DLD1 (cell line): ENCODE measurements around the gene CCDC183.
"Not testable (repeated sequence)": the region's sequence is repeated elsewhere in the genome, so short reads cannot be mapped to it uniquely, and the experiment has no call there.

Experiments
- in situ Hi-C: cut with HindIII; loops from 2 replicates; pipeline ENCODE4 v1.10.0; 2017; ENCODE audit warnings: low sequenced_read_pairs

The CCDC183 gene

DNA sequence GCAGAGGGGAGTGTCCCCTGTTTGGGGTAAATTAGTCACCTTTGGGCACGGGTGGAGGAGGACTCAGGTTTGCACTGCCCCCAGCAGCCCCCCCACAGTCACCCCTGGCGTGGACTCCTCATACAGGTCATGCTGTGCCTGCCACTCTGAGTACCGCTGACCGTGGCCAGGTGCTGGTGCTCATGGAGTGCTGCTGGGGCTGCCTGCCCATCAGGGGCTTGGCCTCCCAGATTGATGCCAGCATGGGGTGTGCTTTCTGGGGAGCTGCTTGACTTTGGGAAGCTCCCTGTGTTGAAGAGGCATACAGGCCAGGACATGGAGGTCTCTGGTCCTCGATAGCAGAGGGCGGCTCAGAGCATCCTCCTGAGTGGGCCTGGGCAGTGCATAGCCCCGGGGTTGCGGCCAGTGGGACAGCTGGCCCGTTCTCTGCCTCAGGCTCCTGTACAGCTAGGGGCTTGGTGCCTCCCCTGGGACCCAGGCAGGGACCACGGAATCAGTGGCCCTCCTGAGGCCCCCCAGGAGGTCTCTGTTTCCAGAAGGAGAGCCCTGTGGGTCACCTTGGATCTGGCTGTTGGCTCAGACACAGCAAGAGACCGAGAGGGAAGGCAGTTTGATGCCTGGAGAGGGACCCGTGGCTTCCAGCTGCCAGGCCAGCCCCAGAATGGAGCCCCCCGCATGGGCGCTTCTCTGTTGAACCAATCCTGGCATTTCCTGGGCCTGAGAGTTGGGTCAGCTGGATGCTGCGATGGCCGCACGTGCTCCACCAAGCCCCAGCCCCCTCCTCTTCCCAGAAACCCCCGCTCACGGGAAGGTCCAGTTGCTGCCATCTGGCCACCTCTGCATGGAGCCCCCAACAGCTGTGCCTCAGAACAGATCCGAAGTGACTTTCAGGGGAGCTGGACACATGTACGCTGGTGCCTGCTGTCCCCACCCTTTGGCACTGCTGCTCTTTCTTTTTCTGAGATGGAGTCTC lies 40.1 kb downstream of the CCDC183 start:
- in situ Hi-C loops = no loop called here

DNA sequence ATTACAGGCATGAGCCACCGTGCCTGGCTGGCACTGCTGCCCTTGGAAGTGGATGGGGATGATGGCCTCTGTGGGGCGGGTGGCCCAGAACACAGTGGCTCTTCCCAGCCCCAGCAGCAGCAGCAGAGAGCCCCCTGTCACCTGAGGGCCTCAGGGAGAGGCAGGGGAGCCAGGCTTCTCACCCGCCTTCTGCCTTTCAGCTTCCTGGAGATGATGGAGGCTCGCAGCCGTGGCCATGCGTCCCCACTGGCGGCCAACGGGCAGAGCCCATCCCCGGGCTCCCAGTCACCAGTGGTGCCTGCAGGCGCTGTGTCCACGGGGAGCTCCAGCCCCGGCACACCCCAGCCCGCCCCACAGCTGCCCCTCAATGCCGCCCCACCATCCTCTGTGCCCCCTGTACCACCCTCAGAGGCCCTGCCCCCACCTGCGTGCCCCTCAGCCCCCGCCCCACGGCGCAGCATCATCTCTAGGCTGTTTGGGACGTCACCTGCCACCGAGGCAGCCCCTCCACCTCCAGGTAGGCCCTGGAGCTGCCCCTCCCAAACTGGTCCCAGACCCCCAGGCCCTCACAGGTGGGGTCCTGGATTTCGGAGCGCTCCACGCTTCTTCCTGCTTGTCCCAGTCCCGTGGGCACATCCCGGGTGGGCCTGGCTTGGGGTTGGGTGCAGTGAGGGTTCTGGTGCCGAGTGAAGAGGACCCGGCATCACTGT lies 41.2 kb downstream of the CCDC183 start:
- in situ Hi-C loops = no loop called here

DNA sequence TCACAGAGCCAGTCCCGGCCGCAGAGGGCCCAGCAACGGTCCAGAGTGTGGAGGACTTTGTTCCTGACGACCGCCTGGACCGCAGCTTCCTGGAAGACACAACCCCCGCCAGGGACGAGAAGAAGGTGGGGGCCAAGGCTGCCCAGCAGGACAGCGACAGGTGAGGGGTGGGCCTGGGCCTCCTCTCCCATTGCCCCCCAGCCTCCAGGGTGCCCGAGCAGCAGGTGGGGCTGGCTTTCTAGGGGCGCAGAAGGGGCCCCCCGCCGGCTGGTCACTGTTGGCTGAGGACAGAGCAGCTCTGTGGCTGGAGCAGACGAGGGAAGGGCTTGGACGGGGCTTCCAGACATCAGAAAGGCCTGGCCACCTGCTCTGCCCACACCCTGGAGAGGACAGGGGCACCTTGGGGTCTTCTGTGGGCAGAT lies 41.7 kb downstream of the CCDC183 start:
- in situ Hi-C loops = not testable (repeated sequence)

DNA sequence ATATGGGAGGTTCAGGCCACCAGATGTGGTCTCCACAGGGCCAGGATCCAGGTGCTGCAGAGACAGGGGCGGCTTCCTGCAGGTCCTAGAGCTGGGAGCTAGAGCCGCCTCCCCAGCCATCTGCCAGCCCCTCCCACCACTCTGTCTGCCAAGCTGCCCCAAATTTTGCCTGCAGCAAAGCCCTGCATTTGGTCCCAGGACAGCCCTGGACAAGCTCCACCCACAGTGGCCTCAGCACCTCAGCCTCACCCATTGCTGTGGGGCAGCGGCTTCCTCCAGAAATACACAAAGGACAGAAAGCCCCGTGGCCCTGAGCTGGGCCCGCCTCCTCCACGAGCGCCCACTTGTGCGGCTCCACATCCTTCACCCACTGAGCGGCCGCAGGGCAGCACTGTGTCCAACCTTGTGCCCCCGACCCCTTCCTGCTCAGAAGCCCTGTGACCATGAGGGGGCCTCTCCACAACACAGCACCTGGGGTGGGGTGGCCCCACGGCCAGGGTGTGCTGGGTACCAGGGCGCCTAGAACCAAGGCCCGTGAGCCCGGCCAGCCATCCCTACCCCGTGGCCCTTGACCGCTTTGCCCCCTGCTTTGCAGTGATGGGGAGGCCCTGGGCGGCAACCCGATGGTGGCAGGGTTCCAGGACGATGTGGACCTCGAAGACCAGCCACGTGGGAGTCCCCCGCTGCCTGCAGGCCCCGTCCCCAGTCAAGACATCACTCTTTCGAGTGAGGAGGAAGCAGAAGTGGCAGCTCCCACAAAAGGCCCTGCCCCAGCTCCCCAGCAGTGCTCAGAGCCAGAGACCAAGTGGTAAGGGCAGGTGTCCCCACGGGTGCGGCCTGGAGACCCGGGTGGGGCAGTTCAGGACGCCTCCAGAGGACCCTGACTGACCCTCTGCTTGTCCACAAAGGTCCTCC lies 42.4 kb downstream of the CCDC183 start:
- in situ Hi-C loops = no loop called here

DNA sequence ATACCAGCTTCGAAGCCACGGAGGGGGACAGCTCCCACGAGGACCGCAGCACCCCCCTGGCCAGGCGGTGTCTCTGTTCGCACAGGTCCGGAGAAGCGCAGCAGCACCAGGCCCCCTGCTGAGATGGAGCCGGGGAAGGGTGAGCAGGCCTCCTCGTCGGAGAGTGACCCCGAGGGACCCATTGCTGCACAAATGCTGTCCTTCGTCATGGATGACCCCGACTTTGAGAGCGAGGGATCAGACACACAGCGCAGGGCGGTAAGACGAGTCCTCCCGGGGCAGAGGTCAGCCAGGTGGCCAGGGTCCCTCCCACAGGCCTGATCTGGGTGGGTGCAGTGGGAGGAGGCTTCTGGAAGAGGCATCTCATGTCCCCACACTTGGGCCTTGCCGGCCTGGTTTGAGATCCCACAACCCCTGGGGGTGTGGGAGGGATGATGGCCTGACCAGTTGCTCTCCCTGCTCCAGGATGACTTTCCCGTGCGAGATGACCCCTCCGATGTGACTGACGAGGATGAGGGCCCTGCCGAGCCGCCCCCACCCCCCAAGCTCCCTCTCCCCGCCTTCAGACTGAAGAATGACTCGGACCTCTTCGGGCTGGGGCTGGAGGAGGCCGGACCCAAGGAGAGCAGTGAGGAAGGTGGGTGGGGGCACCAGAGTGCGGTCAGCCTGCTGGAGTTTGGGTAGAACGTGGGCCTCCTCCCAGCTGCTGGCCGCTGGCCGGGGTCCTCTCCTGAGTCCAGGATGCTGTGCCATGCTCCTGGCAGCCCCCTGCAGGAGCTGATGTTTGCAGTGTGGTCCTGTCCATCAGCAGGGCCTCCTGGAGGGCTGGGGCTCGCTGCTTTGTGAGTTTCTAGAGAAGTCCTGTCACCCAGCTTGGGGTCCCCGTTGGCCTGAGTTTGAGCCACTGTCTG lies 43.3 kb downstream of the CCDC183 start:
- in situ Hi-C loops = no loop called here

DNA sequence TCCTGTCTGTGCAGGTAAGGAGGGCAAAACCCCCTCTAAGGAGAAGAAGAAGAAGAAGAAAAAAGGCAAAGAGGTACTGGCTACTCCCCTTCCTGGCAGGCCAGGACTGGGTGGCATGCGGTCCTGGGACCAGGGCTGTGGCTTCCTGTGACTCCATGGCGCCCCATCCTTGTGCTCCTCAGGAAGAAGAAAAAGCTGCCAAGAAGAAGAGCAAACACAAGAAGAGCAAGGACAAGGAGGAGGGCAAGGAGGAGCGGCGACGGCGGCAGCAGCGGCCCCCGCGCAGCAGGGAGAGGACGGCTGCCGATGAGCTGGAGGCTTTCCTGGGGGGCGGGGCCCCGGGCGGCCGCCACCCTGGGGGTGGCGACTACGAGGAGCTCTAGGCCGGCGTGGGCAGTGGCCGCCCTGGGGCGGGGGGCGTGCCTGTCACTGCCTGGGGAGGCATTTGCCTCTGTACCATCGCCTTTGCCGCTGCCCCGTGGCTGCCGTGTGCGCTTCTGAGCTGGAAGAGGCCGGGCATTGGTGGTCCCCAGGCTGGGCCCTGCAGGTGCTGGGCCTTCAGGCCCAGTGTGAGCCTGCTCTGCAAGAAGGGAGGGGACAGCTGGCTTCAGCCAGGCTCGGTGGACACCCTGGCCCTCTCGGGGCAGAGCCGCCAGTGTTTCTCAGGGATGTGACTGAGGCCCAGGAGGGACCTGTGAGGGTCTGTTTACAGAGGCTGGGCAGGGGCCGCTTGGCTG lies 44.2 kb downstream of the CCDC183 start:
- in situ Hi-C loops = no loop called here

DNA sequence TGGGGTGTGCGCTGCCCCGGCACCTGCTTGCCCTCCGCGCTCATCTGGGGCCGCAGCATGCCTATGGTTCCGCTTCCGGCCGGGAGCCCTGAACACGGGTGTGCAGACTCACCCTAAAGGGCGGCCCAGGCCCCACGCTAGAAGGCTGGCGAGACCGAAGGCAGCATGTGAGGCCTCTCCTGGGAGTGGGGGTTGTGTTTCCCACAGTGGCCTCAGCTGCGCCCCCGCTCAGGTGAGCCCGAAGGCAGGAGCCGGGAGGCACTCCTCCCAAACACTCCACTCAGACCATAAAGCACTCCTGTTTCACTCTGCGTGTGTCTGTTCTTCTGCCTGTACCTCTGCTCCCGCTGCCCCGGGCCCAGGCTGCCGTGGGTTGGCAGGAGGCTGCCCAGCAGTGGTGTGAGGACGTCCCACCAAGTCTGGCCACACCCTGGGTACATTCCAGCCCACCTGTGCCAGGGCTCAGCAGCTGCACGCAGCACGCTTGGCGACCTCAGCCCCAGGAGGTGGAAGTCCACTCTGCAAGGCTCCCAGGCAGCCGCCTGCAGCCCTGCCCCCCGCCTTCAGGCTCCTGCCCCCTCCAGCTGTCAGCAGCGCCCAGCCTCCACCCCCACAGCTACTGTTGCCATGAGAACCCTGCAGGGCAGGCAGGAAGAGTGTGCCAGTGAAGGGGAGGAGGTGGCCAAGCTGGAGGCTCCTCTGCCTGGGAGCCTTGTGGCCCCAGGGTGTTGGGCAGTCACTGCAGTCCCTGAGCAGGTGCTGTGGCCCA lies 44.9 kb downstream of the CCDC183 start:
- in situ Hi-C loops = no loop called here

DNA sequence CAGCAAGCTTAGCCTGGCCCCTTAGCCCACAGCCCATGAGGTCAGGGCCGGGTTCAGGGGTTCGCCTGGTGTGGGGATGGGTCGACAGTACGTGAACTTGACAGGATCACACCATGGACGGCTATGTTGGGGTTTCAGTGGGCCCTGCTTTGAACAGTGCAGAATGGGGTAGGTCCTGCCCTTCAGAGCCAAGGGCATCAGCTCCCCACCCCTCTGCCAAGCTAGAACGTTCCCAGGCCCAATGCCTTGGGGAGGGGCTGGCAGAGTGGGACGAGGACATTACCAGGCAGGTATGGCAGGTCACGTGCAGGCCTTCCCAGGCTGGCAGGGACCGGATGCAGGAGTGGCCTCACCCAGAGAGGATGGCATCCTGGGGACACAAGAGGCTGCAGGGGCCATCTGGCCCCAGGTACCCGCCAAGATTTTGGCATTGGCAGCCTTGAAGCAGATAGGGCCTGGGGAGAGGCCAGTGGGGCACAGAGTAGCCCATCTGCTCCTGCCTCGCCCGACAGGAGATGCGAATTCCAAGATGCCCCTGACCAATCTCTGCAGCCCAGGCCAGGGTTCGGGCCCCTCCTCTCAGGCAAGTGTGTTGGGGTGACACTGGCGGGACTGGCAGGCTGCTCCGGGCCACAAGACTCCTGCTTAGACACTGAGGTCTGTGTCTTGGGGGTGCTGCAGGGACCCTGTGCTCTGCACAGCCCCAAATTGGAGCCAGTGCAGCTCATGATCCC lies 45.7 kb downstream of the CCDC183 start:
- in situ Hi-C loops = not testable (repeated sequence)

DNA sequence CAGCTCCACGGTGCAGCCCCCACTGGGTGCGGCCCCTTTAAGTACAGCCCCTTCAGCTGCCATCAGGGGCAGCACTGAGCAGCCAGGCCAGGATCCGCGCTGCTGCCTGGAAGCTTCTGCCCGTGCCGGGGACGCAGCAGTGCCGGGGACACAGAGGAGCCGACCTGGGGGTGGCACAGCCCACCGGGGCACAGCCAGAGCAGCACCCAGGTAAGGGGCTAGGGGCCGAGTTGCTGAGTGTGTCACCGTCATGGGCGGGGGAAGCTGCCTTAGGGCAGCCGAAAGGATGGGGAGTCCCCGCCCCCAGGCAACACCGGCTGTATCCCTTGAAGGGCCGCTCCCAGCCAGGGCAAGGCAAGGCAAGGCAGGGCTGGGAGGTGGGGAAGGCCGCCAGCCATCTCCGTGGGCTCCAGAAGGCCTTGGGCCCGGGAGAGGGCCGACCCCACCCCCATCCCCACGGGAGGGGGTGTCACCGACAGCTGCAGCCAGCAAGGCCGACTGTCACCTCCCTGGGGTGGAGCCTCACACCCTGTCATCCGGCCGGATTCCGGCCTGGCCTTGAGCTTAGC lies 46.3 kb downstream of the CCDC183 start, which contains the start of gene AJM1:
AJM1 (plus strand) TSS at position 99 of the 569 bp plus-strand sequence. CDS start 1,937 bp downstream, outside the sequence.
- in situ Hi-C loops = not testable (repeated sequence)

DNA sequence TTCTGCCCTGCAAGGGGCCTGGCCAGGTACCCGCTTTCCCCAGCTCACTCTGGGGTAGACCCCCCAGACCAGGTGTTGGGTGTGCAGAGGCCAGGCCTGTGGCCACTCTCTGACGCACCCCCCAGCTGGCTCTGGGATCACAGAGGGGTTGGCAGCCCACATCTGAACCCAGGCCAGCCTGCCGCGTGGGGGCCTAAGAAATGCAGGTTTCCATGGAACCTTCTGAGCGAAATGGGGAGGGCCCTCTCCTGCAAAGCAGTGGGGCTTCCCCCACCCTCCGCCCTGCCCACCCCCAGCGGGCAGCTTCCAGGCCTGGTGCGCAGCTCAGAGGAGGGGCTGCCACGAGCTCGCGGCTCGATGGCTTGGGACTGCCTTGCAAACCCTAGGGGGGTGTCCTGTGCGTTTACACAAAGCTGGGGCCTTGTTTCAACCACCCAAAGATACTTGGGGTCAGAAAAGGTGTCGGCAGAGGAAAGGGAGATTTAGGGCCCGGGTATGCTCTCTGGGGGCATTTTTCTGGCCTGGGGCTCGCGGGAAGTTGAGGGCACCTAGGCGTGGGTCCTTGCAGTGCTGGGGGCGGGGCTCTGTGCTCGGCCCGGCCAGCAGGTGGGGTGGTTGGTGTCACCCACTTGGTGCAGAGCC lies 47.1 kb downstream of the CCDC183 start:
- in situ Hi-C loops = not testable (repeated sequence)

DNA sequence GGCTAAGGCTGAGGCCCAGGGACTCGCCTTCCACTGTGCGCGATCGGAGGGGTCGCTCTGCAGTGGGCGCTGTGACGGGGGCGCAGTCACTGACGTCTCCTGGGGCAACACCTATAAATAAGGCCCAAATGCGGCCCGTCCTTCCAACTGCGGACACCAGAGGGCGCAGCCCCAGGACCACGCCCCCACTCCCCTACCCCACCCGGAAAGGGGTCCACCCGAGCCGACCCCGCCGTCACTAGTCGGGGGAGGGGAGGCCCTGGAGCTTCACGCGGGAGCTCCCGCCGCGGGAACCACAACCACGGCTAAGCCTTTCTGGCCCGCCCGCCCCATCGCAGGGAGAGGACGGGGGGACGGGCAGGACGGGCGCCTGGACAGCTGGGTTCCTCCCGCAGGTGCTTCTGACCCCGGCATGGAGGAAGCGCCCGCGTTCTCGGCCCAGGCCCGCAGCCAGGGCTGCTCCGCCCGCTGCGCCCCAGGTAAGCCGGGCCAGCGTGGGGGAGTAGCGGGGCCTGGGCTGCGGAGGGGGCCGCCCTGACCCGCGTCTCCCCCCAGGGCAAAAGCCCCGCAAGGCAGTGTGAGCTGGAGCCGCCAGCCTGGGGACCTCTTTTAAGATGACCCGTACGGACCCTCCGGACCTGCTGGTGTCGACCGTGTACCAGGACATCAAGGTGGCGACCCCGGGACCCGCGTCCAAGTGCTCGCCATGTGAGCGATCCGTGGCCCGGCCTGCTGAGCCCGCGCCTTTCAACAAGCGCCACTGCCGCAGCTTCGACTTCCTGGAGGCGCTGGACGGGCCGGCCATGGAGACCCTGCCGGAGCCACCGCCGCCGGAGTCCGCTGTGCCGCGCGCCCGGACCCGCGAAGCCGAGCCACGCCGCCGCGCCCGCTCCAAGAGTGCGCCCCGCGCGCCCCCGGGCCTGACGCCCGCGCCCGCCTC lies 47.9 kb downstream of the CCDC183 start:
- in situ Hi-C loops = not testable (repeated sequence)

DNA sequence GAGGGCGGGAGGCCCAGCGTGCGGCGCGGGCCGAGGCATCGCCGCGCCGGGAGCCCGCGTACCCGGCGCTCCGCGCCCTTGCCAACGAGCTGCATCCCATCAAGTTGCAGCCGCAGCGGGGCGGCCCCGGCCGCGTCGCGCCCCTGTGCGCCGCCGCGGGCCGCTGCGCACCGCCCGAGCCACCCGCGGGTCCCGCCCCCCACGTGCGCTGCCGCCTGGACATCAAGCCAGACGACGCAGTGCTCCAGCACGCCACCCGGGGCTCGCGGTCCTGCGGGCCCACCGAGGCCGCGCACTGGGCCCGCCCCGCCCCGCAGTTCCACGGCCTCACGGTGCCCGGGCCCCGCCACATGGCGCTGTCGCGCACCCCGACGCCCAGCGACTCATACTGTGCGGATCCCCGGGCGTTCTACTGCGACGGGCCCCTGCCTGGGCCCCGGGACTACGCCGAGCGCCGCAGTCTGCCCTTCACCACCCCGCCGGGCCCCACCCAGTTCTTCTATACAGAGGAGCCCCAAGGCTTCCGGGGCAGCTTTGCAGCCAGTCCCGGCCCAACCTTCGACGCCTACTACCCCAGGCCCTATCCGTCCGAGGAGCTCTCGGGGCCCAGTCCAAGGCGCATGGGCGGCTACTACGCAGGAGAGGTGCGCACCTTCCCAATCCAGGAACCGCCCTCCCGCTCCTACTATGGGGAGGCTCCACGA lies 48.8 kb downstream of the CCDC183 start:
- in situ Hi-C loops = no loop called here

DNA sequence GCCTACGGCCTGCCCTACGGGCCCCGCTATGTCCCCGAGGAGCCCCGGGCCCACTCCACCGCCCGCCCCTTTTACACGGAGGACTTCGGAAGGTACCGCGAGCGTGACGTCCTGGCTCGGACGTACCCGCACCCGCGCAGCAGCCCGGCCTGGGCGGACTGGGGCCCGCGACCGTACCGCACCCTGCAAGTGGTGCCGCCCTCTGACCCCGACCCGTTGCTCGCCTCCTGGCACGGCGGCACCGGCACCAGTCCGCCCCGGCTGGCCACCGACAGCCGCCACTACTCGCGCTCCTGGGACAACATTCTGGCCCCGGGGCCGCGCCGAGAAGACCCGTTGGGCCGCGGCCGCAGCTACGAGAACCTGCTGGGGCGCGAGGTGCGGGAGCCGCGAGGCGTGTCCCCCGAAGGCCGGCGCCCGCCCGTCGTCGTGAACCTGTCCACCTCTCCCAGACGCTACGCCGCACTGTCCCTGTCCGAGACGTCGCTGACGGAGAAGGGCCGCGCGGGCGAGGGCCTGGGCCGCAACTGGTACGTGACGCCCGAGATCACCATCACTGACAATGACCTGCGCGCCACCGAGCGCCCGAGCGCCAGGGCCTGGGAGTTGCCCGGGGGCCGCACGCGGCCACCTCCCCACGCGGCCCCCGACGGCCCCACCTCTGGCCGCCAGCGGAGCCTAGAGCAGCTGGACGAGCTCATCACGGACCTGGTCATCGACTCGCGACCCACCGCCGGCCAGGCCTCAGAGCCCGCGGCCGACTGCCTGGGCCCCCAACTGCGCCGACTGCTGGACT lies 49.5 kb downstream of the CCDC183 start:
- in situ Hi-C loops = no loop called here

DNA sequence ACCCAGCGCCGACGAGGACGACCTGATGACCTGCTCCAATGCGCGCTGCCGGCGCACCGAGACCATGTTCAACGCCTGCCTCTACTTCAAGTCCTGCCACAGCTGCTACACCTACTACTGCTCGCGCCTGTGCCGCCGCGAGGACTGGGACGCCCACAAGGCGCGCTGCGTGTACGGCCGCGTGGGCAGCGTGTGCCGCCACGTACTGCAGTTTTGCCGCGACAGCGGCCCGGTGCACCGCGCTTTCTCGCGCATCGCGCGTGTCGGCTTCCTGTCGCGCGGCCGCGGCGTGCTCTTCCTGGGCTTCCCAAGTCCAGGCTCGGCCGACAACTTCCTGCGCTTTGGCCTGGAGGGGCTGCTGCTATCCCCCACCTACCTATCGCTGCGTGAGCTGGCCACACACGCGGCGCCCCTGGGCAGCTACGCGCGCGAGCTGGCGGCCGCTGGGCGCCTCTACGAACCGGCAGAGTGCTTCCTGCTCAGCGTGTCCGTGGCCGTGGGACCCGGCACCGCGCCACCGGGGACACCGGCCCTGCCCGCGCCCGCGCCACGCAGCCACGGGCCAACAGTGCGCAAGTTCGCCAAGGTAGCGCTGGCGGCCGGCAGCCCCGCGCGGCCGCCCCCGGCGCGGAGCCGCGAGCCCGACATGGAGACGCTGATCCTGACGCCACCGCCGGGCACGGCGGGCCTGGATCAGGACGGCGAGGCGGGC lies 50.4 kb downstream of the CCDC183 start:
- in situ Hi-C loops = no loop called here
